Stomach smooth muscle (tissue), 2 donors: ENCODE results near the gene DNAH9.

Experiments used
- H3K27ac ChIP-seq: one replicate; pipeline ENCODE4 v1.7.0; 2013; ENCODE audit warnings: mild to moderate bottlenecking, low read length, inconsistent platforms
- H3K27me3 ChIP-seq, 2 donors: one replicate each; pipeline ENCODE4 v1.7.0; 2013; ENCODE audit warnings: low read length in 2 of 2; ENCODE audit not compliant: insufficient read depth in 2 of 2, control insufficient read depth in 1 of 2
- H3K36me3 ChIP-seq, 2 donors: one replicate each; pipeline ENCODE4 v1.7.0; 2013; ENCODE audit warnings: low read length in 2 of 2; ENCODE audit not compliant: control insufficient read depth in 2 of 2, insufficient read depth in 2 of 2
- H3K4me1 ChIP-seq: one replicate; pipeline ENCODE4 v1.7.0; 2013; ENCODE audit warnings: low read length; ENCODE audit not compliant: control insufficient read depth, insufficient read depth
- H3K4me3 ChIP-seq, 2 donors: one replicate each; pipeline ENCODE4 v1.7.0; 2013; ENCODE audit warnings: low read length in 2 of 2
- H3K9ac ChIP-seq, 2 donors: one replicate each; pipeline ENCODE4 v1.7.0; 2013; ENCODE audit warnings: low read length in 2 of 2, mild to moderate bottlenecking in 1 of 2
- H3K9me3 ChIP-seq, 2 donors: one replicate each; pipeline ENCODE4 v1.7.0; 2013; ENCODE audit warnings: low read length in 2 of 2; ENCODE audit not compliant: control insufficient read depth in 2 of 2
- donor health status: healthy.
- donor health status: Pancreatic carcinoma.

Gene DNAH9

GRCh38 chr17:11908711-11909146 lies 310.5 kb downstream of the DNAH9 start:
- Histone ChIP-seq H3K4me1 (no peaks in the 10 kb centered on the region), H3K27ac (no peak overlapping the region), H3K9ac (no peak overlapping the region)

DNA sequence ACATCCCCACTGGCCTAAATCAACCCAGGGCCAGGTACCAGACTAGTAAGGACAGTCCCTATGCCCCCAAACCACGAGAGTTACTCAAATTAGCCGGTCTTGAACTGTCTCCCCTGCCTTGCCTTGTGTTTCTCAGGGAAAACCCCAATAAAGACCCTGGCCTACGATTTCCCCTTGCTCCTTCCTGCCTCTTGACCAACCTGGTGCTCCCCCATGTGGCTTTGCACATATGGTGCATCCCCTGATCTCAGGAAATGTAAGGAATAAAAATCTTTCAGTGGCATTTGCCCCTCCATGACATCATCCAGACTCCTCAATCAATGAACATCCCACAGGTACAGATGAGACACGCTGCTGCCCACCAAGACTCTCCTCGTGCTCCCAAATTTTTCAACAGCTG lies 311.1 kb downstream of the DNAH9 start:
- Histone ChIP-seq H3K27ac (no peak overlapping the region), H3K9ac (no peak overlapping the region), H3K9me3 (peaks cover 3 to 5% of the 10 kb centered on the region in 2 donors), H3K27me3 (no peaks in the 10 kb centered on the region), H3K36me3 (no peaks in the 10 kb centered on the region), H3K4me1 (no peaks in the 10 kb centered on the region), H3K4me3 (no peak overlapping the region)

More at GRCh38 chr17:11908711-11909146, 310.5 kb downstream of the DNAH9 start:
- no peaks in the 10 kb centered on the region for H3K36me3 ChIP-seq
- H3K27me3 ChIP-seq, result no peaks in the 10 kb centered on the region
- peaks cover 3 to 5% of the 10 kb centered on the region in 2 donors for H3K9me3 ChIP-seq
- H3K4me3 ChIP-seq, result no peak overlapping the region

GRCh38 chr17:11916091-11916490 lies 317.8 kb downstream of the DNAH9 start:
- Histone ChIP-seq H3K9me3 (peaks cover 0 to 3% of the 10 kb centered on the region in 2 donors), H3K9ac (no peak overlapping the region), H3K4me3 (no peak overlapping the region), H3K36me3 (no peaks in the 10 kb centered on the region), H3K27me3 (no peaks in the 10 kb centered on the region), H3K27ac (no peak overlapping the region), H3K4me1 (no peaks in the 10 kb centered on the region)

DNA sequence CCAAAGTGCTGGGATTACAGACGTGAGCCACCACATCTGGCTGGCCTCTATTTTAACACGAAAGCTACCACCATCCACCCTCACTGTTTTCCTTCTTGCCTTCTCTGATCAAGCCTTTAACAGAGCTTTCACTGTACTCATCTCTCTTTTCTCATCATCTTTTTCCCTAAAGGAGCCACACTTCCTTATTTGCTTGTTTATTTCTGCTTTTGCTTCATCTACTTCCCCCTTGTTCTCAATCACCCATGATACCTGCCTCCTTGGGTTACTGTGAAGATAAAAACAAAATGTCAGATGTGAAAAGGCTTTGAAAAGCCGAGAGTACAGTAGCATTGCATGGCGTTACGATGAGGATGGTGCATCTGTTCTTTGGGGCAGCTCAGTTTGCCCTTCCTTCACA lies 319.1 kb downstream of the DNAH9 start:
- no peaks in the 10 kb centered on the region for H3K4me1 ChIP-seq
- H3K27ac ChIP-seq, result no peak overlapping the region
- H3K36me3 ChIP-seq, result no peaks in the 10 kb centered on the region
- no peaks in the 10 kb centered on the region for H3K9me3 ChIP-seq
- H3K4me3 ChIP-seq, result no peak overlapping the region
- no peak overlapping the region for H3K9ac ChIP-seq
- H3K27me3 ChIP-seq, result no peaks in the 10 kb centered on the region

GRCh38 chr17:11921296-11921695 lies 323.0 kb downstream of the DNAH9 start:
- Histone ChIP-seq H3K36me3 (no peaks in the 10 kb centered on the region), H3K9ac (no peak overlapping the region), H3K4me3 (no peak overlapping the region), H3K9me3 (no peaks in the 10 kb centered on the region), H3K4me1 (no peaks in the 10 kb centered on the region), H3K27me3 (no peaks in the 10 kb centered on the region), H3K27ac (no peak overlapping the region)

GRCh38 chr17:11922638-11923037 lies 324.4 kb downstream of the DNAH9 start:
- Histone ChIP-seq H3K27me3 (no peaks in the 10 kb centered on the region), H3K36me3 (no peaks in the 10 kb centered on the region), H3K9ac (no peak overlapping the region), H3K4me1 (no peaks in the 10 kb centered on the region), H3K4me3 (no peak overlapping the region), H3K27ac (no peak overlapping the region), H3K9me3 (no peaks in the 10 kb centered on the region)

- Histone ChIP-seq H3K9ac (no peak overlapping the region), H3K4me1 (no peaks in the 10 kb centered on the region), H3K9me3 (no peaks in the 10 kb centered on the region), H3K27me3 (no peaks in the 10 kb centered on the region), H3K27ac (no peak overlapping the region), H3K36me3 (no peaks in the 10 kb centered on the region), H3K4me3 (no peak overlapping the region)
Observed at GRCh38 chr17:11924076-11924475, 325.8 kb downstream of the DNAH9 start.

DNA sequence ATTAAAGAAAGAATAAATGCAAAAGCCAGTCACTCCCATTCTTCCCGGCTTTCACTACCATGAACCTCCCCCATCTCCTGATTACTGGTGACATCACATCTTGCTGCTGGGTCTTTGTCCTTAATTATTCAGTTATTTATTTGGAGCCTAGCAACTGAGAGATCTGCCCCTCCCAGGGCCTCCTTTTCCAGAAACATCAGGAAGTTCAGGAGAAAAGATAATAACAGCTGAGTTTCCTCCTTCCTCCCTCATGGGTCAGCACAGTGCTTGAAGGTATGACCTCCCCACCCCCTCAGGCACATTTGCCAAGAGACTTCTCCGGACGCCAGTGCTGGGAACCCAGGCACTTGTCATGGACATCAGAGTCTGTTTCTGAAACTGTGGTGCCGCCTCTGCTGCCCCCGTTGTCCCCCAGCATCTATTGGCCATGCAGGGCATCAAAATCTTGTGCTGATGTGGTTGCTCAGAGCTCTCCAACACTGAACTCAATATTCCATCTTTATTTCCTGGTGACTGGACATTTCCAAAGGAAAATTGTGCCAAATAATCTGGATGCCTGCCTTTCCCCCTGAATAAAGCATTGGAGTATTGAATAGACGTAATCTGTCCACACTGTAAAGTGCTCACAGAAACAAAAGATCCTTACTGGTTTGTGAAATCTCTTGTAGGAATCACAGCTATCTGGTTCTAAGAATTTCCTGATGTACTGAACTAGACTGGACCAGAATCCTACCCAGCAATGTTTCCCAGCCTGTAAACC lies 327.2 kb downstream of the DNAH9 start:
- Histone ChIP-seq H3K4me3 (no peak overlapping the region), H3K27ac (no peak overlapping the region), H3K36me3 (no peaks in the 10 kb centered on the region), H3K4me1 (no peaks in the 10 kb centered on the region), H3K27me3 (no peaks in the 10 kb centered on the region), H3K9ac (no peak overlapping the region), H3K9me3 (no peaks in the 10 kb centered on the region)

GRCh38 chr17:11928436-11928835 lies 330.2 kb downstream of the DNAH9 start:
- Histone ChIP-seq H3K4me1 (no peaks in the 10 kb centered on the region), H3K4me3 (no peak overlapping the region), H3K9me3 (no peaks in the 10 kb centered on the region), H3K27me3 (no peaks in the 10 kb centered on the region), H3K36me3 (no peaks in the 10 kb centered on the region), H3K9ac (no peak overlapping the region), H3K27ac (no peak overlapping the region)

DNA sequence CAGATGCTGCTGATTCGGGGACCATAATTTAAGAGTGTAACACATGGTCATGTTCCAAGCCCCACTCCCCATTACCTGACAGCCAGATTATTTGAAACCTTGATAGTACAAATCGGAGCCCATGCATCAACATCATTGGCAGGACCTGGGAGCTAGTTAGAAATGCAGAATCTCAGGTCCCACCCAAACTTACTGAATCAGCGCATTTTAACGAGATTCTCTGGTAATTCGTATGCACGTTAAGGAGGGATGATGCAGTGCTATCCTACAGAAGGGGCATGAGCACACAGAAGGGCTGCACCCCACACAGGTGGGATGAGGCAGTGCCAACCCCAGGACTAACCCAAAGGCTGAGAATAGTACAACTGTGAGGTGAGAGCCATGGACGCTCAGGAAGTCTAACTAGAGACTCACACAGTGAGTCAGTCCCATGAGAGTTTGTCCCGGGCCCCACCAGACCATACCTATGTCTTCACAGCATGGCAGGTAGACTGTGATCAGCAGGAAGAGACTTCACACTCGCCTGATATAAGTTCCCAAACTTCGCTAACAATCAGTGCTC lies 334.1 kb downstream of the DNAH9 start:
- Histone ChIP-seq H3K4me3 (no peak overlapping the region), H3K27ac (no peak overlapping the region), H3K9me3 (no peaks in the 10 kb centered on the region), H3K9ac (no peak overlapping the region), H3K4me1 (no peaks in the 10 kb centered on the region), H3K27me3 (no peaks in the 10 kb centered on the region), H3K36me3 (no peaks in the 10 kb centered on the region)

- Histone ChIP-seq H3K36me3 (no peaks in the 10 kb centered on the region), H3K9ac (no peak overlapping the region), H3K27me3 (peaks cover 0 to 2% of the 10 kb centered on the region in 2 donors), H3K4me1 (no peaks in the 10 kb centered on the region), H3K27ac (no peak overlapping the region), H3K4me3 (no peak overlapping the region), H3K9me3 (no peaks in the 10 kb centered on the region)
Observed at GRCh38 chr17:11935734-11936406, 337.6 kb downstream of the DNAH9 start.
